ENCODE results near the gene PGAP3.

Gene PGAP3

DNA sequence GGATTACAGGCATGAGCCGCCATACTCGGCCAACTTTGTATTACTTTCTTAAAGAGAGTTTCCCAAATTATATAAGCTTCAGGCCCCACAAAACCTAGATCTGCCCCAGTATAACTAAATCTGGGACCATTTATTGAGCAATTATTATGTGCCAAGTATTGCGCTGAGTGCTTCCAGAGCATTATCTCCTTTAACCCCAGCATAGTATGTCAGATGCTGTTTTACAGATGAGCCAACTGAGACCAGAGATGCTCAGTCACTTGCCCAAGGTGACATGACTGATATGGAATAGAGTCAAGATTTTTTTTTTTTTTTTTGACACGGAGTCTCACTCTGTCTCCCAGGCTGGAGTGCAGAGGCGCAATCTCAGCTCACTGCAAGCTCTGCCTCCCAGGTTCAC is 10.1 kb upstream of the PGAP3 start:
- no peak for DNase-seq (ENCODE audit: low read depth, low spot score)

DNA sequence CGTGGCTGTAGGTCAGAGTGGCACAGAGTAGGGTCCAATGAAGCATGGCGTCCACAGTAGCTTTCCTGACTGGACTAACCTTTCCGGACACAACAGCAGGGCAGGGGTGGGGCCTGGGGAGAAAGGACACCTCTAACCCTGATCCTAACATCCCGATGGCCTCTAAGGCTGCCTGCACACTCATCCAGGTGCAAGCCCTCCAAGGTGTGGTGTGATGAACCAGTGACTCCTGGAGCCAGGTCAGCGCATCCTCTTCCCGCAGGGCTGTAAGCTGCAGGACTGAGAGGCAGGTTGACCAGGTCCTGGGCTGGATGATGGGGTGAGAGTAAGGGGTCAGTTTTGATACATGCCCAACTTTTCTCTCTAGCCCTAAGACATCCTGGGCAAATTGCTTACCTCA is 8.9 kb upstream of the PGAP3 start:
- DNase-seq (ENCODE audit: low read depth, low spot score) = no peak

DNA sequence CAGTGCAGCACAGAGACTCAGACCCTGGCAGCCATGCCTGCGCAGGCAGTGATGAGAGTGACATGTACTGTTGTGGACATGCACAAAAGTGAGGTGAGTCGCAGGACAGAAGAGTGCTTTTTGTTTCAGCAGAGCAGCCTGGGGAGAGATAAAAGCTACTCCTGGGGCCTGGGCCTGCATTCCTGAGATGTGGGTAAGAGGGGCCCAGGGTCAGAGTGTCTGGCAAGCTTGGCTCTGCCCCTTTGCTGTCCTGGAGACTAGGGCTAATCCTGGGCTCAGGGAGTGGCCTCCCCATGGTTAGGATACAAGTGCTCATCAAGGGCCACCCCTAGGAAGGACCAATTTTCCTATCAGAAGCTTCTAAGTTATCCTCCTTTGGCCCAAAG is 7.2 kb upstream of the PGAP3 start:
- DNase-seq (ENCODE audit: low read depth, low spot score) = no peak

DNA sequence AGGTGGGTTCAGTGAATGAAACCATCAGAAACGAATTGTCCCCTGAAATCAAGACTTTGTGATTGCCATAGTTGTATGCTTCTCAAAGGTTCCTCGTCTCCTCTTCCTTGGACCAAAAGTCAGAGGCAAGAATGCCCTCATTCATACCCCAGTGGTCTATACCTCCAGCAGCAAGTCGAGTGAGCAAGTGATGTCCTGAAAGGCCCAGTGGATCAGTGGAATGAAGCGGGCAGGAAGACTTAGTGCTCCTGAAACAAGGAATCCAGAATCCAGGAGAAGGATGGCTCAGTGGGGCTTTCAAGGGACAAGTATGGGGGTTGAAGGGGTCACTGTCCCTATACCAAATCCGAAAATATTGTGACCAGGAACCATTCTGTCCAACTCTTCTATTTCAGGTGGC is 6.7 kb upstream of the PGAP3 start:
- DNase-seq (ENCODE audit: low read depth, low spot score) = no peak

DNA sequence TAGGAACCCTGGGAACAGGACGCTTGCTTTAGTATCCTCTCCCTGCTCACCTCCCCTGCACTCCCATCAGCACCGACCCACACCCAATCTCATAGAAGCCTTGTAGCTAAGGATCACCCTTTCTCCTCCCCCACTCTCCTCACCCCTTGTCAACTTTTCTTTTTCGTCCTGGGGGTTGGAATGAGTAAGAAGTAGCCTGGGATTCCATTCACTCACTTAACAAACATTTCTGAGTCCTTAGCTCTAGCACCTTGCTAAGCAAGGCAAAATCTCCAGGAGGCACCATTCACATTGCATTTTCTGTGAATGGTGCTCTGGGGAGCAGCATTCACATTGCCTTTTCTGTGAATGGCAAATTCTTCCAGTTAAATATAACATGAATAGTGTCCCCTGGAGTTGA is 1.1 kb upstream of the PGAP3 start:
- peak; percentile 71 for DNase-seq (ENCODE audit: low read depth, low spot score)

DNA sequence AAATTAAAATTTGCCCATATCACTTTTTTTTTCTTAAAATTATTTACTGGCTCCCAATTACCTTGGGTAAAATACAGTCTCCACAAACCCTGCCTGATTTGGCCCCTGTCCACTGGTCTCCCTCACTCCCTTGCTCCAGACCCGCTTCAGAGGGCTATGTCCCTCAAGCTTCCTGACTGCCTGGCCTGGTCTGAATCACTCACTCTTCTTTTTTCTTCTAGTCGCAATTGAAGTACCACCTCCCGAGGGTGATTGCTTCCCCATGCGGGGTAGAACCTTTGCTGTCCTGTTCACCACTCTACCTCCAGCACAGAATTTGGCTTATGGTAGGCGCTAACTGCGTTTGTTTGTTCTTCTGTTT is 598 bp upstream of the PGAP3 start:
- DNase-seq (ENCODE audit: low read depth, low spot score) = no peak

DNA sequence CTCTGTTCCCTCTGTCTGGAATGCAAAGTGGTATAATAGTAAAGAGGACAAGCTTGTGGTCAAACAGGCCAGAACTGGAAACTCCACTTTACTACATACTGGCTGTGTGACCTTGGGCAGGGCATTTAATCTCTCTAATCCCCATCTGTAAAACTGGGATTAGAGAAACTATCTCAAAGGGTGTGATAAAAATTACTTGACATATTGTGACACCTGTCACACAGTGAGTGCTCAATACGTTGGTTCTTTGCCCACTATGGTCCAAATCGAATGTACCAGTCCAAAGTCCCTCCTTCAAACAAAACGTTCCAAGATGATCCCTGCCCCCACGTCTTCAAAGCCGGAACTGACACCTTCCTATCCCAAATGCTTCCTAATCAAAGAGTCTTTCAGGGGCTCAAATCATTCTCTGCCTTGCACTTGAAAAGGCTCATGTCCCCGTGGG is 734 bp downstream of the PGAP3 start:
- no peak for DNase-seq (ENCODE audit: low read depth, low spot score)

DNA sequence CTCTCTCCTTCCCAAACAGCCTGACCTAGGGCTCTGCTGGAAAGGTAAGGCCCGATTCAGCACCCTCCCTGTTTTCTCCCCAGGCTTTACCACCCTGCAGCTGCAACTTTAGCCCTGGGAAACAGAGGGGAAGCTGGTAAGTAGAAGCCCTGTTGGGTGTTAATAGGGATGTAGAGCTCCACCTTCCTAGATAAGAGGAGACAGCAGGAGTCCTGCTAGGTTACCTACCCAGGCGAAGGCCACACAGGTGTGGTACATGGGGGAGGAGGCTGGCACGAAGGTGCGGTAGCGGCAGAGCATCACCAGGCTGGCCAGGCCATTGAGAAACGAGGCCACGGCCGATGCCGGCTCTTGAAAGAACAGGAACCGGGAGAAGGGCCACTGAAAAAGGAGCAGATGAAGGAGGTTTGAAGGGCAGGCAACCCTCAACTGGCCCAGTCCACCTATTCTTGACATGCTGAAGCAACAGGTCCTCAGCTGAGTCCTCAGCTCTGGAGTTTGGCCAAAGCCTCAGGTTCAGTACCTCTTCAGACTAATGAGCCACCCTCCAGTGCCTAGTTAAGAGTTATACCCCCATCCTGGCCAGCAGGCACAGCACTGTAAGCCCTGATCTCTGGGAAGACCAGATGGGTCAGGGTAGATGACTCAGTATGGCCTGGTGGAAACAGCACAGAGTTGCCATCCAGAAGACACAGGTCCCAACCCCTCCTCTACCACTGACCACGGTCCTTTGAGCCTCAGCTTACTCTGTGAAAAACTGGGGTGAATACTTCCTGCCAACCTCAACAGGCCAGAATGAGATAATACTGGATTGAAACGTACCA is 3.3 kb downstream of the PGAP3 start:
- DNase-seq (ENCODE audit: low read depth, low spot score) = no peak

DNA sequence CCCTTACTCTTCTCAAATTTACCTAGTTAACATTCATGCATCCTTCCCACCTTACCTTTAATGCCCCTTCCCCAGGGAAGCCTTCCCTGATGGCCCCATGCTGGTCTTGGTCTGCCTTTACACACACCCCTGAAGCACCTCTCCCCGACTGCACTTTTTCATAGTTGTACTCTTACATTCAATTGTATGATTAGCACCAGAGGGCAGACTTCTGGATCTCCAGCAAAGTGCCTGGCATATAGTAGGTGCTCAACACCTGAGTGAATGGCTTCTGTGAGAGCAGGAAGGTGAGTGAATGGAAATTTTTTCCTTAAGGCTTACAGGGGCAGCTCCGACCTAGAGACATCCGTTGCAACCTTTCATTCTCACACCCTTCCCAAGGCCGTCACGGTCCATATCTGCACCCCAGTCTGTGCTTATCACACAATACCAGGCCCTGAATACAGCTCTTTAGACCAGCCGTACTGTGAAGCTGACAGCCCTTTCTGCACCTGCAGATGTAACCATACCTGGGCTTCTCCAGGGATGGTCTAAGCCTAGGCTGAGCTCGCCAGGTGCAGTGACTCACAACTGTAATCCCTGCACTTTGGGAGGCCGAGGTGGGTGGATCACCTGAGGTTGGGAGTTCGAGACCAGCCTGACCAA is 4.4 kb downstream of the PGAP3 start:
- DNase-seq (ENCODE audit: low read depth, low spot score) = no peak

DNA sequence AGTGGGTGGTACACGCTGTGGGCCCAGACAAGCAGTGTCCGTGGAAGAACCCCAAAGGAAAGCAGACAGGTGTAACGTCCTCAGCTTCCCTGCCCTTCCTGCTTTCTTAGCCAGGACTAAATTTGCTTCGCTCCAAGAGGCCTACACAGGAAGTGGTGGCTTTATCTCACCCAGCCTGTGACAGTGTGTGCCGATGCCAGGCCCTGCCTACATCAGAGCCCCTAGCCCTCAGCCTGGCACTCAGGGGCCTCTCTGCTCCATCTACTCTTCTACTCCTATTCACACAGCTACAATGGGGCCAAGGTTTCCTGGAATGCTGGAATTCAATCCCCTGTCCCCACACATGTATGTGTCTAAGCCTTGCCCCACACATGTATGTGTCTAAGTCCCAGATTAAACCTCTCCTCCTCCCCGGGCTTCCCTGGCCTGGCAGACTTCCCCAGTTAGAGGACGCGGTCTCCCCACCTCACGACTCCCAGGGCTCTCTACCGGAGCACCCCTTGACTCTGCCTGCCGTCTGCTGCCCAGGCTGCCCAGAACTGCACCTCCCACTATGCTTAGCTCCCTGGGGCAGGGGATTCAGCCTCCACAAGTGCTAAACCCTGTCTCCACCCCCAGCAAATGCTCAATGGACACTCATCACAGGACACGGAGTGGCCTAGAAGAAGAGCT is 8.2 kb downstream of the PGAP3 start:
- no peak for DNase-seq (ENCODE audit: low read depth, low spot score)

DNA sequence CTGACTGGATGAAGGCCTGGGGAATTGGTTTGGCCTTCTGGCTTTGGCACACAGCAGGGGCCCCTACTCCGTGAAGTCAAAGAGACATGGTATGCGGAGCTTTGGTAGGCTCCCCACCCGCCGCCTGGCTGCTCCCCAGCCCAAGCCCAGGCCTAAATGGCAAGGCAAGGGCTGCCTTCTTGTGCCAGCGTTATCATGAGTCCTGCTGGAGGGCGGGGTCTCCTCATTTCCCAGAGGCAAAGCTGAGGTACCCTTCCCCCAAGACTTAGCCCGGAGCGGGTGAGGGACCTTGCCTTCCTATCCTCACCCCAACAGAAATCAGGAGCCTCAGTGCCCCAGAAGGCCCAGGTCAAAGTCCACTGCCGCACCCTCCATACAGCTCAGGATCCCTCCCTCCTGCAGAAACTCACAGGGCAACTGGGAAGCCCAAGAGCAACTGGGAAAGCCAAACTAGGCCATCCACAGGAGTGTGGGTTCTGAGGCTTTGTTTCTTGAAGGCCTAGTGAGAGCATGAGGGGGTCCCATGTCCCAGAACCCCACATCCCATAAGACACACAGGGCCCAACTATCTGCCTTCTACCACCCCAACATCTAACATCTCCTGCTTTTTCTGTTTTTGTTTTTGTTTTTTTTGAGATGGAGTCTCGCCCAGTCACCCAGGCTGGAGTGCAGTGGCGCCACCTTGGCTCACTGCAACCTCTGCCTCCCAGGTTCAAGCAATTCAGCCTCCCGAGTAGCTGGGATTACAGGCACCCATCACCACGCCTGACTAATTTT is 9.3 kb downstream of the PGAP3 start:
- no peak for DNase-seq (ENCODE audit: low read depth, low spot score)

DNA sequence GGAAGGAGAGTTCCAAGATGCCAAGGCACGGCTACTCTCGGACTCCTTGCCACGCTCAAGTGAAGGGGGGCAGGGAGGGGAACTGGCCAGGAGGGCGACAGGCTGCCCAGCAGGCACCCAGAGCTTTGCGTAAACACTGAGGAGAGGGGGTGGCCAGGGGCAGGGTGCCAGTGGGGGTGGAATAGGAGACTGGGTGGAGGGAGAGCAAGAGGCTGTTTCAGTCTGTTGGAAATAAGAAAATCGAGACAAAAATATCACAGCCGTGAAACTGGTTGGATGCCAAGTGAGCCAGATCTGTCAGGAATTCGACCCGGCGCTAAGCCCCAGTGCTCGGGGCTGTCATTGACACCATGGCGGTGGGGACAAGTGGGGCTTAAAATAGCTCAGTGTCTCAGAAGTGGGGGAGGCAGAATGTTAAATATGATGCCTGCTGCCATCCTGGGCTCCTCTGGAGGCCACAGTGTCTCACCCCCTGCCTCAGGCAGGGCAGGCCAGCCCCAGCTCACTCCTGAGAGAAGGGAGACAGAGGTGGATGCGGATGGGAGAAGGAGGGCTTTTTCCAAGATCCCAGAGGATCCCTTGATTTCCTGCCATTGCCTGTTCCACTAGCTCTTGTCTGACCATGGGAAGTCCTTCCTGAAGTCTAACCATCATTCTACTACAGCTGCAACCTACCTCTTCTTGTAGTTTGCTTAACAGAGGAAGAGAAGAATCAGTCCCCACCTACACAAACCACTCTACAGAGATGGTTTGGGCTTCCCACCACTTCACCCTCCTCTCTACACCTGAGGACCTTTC is 10.1 kb downstream of the PGAP3 start:
- DNase-seq (ENCODE audit: low read depth, low spot score) = no peak

DNA sequence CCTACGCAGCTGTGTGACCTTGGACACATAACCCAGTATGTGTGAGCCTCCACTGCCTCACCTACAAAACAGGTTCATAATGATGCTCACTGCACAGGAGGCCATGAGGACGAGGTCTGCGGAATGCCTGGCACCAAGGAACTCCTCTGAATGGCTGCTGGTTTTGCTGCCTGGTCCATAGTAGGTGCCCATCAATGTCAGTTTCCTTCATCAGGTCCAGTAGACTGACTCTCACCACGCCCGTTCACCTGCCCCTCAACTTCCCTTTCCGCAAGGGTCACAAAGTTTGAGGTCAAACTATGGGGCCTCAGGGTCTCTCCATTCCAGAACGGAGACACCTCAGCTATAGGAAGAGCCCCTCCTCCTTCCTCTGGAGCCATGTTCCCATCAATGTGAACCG is 10.8 kb downstream of the PGAP3 start:
- DNase-seq (ENCODE audit: low read depth, low spot score) = no peak

DNA sequence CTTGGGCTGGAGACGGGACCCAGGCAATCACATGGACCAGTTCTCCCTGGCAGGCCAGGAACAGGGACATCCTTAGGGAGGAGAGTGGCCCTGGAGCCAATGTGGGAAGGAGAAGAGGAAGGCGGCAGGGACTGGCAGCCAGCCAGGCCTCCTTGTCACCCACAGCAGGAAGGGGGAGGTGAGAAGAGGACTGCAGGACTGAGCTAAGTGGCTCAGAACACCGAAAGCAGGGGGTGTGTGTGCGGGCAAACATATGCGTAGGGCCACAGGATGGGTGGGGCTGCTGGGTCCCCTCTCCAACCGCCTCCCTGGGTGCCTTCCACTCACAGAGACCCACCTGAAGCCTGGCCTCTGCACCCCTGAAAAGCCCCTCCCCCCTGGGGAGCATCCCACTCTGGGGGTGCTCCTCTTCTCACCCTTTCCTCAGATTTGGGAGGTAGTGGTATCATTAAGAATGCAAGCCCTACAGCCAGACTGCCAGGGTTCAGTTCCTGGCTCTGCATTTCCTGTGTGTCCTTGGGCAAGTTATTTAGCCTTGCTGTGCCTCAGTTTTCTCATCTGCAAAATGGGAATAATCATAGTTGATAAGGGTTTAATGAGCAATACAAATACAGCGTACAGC is 11.5 kb downstream of the PGAP3 start:
- DNase-seq (ENCODE audit: low read depth, low spot score) = no peak

DNA sequence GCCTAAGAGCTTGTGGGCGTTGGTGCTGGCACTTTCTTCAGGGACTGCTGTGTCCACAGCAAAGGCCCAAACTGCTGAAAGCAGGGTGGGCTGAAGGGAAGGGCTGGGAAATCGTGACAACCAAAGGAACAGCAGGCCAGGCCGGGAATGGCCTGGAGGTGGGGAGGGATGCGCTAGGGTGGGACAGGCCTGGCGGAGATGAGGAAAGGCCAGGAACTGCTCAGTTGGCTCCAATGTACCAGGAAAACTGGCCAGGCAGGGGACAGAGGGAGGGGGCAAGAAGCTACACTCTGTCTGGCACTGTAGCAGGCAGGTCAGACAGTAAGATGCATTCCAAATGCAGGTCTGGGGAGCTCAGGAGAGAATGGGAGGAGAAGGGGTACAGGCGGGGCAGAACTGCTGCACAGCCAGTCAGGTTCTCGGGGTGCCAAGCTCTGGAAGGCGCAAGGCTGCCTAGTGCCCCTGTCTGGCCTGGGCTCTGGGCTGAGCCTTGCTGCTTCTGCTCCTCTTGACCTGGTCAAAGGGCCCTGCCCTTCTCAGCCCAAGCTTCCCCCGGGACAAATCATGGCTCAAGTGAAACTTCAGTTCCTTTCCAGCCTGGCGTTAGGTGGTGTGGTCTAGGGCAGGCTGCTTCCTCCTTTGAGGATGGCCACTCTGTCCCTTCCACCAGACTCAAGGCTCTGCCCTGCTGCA is 12.3 kb downstream of the PGAP3 start:
- no peak for DNase-seq (ENCODE audit: low read depth, low spot score)

DNA sequence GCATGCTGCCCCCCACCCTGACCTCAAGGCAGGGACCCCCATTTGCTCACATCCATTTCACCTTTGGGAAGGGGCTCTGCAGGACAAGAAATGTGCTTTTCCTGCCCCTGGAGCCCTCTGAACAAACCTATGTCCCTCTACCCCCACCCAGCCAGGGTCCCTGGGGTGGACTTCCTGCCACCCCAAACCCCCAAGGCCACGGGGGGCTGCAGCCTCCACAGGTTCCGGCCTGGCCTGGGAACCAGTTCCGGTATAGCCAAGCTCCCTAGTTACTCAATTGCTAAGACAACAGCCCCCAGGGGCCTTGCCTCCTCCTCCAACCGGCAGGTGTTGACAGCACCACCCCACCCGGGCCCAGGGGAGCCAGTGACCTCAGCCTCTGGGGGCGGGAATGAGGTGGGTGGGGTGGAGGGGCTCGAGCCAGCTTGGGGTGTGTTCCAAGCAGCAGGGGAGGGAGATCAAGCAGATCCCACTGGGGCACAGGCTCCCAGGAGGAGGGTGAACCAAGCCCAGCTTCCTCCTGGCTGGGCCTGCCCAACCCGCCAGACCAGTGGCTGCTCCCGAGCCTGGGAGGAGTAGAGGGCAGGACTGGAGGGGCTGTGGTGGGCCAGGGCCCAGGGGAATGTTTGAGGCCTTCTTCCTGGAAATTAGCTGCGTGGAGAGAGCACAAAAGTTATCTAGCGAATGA is 13.0 kb downstream of the PGAP3 start:
- no peak for DNase-seq (ENCODE audit: low read depth, low spot score)

DNA sequence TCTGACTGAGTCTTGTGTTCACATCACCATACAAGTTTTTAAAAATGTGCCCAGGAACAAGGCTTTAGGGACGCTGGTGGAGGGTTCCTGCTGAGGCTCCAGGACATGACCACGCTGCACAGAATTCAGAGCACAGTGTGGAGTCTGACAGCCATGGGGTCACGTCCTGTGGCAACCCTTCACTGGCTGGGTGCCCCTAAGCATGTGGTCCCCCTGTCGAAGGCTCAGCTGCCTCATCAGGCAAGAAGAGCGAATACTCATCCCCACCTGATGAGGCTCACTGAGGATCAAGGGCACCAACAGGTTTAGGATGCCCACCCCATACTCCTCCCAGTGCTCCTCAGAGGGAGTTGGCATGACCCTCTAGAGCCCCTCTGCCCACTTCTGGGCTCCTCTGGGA is 13.7 kb downstream of the PGAP3 start:
- no peak for DNase-seq (ENCODE audit: low read depth, low spot score)

DNA sequence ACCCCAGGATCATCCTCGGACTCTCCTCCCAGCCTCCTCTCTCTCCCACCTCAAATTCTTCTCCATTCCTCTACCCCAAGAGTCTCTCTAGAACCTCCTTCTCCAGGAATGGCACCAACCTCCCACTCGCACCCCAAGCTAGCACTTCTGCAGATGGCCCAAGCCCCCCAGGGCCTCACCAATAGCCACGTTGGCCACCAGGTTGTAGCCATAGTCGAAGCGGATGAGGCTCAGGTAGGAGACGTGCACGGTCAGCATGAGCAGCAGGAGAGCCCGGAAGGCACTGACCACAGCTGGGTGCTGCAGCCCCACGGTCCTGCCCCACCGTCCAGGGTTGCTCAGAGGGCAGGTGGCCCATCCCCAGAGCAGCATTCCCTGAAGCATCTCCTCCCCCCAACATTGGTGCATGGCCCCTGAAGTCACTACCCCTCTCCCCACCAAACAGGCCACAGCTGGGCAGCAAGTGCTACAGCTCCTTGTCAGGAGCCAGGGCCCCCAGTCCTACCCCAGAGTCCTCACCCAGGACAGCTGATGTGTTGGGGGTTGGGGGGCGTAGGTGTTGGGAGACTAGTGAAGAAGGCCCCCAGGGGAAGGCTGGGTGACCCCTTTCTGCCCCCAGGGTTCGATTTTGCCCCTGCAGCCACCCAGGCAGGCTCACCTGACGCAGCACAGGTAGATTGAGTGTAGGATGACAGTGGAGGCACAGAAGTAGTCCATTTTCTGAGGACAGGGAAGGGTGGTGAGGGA is 14.3 kb downstream of the PGAP3 start:
- no peak for DNase-seq (ENCODE audit: low read depth, low spot score)
